Measurements from ENCODE around the gene PCDHGA4.
"Not testable (repeated sequence)": the region's sequence is repeated elsewhere in the genome, so short reads cannot be mapped to it uniquely, and the experiment has no call there.

The PCDHGA4 gene

DNA sequence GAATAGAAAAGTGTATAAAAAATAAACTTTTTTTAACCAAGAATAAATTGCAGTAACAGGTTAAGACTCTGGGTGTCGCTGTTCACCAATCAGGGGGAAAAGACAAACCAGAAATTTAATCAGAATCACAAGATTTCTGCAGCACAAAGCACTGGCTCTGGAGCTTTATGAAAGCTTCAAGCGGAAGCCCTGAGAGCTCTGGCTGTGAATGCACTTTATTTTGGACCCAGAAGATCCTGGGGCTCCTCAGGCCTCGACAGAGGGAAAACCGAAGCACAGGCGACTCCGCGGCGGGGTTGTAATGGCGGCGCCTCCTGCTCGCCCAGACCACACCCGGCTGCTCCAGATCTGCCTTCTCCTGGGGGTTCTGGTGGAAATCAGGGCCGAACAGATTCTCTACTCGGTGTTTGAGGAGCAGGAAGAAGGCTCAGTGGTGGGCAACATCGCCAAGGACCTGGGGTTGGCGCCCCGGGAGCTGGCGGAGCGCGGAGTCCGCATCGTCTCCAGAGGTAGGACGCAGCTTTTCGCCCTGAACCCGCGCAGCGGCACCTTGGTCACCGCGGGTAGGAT, at the start of gene PCDHGA4:
Gene PCDHGA4, plus strand, starts transcription at position 122 of the 570 bp plus-strand sequence. Its CDS starts 87 bp downstream, at position 209.
- H3K4me3 ChIP-seq (ENCODE audit: low read depth, low read length): no peak within 1 kb of the TSS
- no peak for DNase-seq (ENCODE audit: low read depth)
- TF ChIP-seq, protein P1, sequence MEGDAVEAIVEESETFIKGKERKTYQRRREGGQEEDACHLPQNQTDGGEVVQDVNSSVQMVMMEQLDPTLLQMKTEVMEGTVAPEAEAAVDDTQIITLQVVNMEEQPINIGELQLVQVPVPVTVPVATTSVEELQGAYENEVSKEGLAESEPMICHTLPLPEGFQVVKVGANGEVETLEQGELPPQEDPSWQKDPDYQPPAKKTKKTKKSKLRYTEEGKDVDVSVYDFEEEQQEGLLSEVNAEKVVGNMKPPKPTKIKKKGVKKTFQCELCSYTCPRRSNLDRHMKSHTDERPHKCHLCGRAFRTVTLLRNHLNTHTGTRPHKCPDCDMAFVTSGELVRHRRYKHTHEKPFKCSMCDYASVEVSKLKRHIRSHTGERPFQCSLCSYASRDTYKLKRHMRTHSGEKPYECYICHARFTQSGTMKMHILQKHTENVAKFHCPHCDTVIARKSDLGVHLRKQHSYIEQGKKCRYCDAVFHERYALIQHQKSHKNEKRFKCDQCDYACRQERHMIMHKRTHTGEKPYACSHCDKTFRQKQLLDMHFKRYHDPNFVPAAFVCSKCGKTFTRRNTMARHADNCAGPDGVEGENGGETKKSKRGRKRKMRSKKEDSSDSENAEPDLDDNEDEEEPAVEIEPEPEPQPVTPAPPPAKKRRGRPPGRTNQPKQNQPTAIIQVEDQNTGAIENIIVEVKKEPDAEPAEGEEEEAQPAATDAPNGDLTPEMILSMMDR (IDR thresholded peaks at IDR 0.05; ENCODE audit: low read depth, low read length, missing control alignments): peak; percentile 37

DNA sequence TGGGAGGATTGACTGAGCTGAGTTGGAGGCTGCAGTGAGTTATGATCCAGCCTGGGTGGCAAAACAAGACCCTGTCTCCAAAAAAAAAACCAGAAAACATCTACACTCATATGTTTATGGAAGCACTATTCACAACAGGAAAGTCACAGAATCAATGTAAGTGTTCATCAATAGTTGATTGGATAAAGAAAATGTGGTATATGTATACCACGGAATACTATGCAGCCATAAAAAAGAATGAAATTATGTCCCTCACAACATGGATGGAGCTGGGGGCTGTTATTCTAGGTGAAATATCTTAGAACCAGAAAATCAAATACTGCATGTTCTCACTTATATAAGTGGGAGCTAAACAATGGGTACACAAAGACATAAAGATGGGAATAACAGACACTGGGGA, 48.2 kb upstream of the PCDHGA4 start:
- no peak for DNase-seq (ENCODE audit: low read depth)
- no peak overlapping the region for H3K4me3 ChIP-seq (ENCODE audit: low read depth, low read length)
- TF ChIP-seq, protein P1 (IDR thresholded peaks at IDR 0.05; ENCODE audit: low read depth, low read length, missing control alignments): no peak

DNA sequence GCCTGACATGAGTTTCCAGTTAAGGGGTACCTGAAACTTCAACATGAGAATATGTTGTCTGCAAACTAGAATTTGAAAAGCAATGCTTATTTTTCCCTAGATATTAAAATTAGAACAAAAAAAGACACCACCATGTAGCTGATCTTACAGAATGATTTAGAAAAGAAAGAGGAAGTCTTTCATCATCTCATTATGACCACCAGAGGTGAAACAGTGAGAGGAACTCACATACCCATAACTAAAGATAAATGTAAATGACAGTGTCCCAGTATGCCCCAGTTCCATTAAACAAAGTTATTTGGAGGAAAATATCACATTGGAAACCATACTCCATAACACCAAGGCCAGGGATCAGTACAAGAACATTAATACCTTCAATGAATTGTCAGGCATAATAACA, 41.1 kb upstream of the PCDHGA4 start:
- H3K4me3 ChIP-seq (ENCODE audit: low read depth, low read length): no peak overlapping the region
- no peak for DNase-seq (ENCODE audit: low read depth)
- TF ChIP-seq, protein P1 (IDR thresholded peaks at IDR 0.05; ENCODE audit: low read depth, low read length, missing control alignments): no peak

DNA sequence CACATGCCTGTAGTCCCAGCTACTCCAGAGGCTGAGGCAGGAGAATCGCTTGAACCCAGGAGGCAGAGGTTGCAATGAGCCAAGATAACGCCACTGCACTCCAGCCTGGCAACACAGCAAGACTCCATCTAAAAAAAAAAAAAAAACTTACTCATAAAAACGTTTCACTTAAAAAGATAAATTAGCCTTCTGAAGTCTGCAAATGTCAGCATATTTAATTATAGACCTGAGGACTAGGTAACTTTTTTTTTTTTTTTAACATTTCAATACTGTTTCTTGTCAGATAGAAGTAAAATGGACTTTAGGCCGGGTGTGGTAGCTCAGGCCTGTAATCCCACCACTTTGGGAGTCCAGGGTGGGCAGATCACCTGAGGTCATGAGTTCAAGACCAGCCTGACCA, 37.9 kb upstream of the PCDHGA4 start:
- not testable (repeated sequence) for H3K4me3 ChIP-seq (ENCODE audit: low read depth, low read length); DNase-seq (ENCODE audit: low read depth)

DNA sequence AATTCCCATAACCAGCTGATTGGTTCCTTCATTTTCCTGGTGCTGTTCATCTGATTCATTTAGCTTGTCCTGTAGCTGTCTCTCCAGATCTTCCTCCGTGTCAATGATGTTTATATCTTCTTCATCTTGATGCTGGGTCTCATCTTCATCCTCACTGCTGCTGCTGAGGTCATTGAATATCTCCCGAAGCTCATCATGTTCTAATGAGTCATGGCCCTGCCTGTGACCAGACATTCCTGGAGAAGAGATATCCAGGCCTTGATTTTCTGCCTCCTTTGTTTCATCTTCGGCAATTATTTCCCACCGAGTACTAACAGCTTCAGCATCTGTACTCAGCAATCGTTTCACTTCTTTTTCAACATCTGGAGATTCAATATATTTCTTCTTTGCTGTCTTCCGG, 35.6 kb upstream of the PCDHGA4 start:
- DNase-seq (ENCODE audit: low read depth): no peak
- no peak overlapping the region; the same call in 1 of the 2 replicates for H3K4me3 ChIP-seq (ENCODE audit: low read depth, low read length)

DNA sequence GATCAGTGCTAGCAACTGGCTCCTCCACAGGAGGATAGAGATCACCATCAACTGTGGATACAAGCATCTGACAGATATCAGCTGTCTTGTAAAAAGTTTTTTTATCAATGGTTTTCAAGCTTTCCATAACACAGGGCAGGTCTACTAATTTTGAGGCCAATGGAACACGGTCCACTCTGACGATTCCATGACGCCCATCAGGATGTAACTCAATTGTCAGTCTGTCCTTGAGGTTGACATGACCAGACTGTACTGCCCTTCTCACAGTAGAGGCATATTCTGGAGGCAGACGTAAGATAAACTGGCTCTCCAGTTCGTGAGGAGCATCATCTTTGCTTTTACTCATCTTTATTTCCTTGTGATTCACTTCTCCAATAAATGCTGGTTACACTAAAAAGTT, 35.1 kb upstream of the PCDHGA4 start:
- peak overlapping the region; percentile 85 for H3K4me3 ChIP-seq (ENCODE audit: low read depth, low read length)
- TF ChIP-seq, protein P1 (IDR thresholded peaks at IDR 0.05; ENCODE audit: low read depth, low read length, missing control alignments): no peak

More for the DNA sequence above, 35.6 kb upstream of the PCDHGA4 start:
- TF ChIP-seq, protein P1 (IDR thresholded peaks at IDR 0.05; ENCODE audit: low read depth, low read length, missing control alignments): no peak

DNA sequence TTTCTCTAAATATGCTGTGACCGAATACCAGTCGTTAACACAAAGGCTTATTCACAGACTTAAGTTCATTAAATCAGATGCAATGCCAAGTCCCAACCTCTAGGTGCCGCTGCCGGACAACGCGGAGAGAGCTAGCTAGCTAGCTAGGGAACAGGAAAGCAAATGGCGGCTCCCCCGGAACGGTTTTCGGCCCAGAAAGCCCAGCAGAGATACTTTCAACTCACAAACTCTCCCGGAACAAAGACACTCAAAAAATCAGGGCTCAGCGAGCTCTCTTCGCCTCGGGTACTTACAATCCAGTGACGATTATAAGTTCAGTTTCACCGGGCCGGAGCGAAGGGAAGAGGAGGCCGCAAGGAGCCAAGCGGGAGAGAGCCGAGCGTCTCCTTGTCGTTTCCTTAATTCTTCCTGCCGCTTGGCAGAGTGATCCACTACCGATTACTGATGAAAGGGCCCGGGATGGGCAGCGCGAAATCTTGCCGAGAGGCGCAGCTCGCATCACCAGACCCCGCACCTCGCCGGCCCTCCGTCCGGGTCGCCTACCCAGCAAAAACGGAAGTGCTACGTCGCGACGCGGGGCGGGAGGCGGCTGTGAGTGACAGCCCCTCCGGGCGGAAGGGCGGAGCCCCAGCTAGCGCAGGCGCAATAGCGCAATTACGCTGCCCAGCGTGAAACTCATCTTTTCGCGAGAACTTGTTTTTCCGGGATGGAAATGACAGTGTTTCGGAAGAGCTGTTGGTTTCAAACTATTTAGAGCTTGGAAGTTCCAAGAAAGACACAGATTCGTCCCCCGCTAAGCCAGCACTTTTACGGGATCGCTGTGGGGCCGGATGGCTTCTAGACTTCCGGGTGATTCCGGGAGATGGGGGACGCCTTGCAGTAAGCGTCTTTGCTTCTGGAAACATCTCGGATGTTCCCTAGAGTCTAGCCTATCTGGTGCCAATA, 34.3 kb upstream of the PCDHGA4 start, which contains the start of gene TAF7:
Gene TAF7, minus strand, starts transcription at position 560 of the 945 bp plus-strand sequence. CDS start 740 bp downstream, outside the sequence.
- peak within 1 kb of the TSS; percentile 85 for H3K4me3 ChIP-seq (ENCODE audit: low read depth, low read length)
- DNase-seq (ENCODE audit: low read depth): peak; percentile 89
- TF ChIP-seq, protein P1 (IDR thresholded peaks at IDR 0.05; ENCODE audit: low read depth, low read length, missing control alignments): peak; percentile 81

More for the DNA sequence above, 35.1 kb upstream of the PCDHGA4 start:
- DNase-seq (ENCODE audit: low read depth): no peak
